ENCODE measurements around the gene DLX2. TPM values are rescaled to one million over a fixed set of nuclear protein-coding genes. Genes with fewer than 3 reads are reported as not detected.

DLX2 gene
- total and polyA plus RNA-seq, 2 of the 13 experiments (the other 11 are each of a cell fraction or from before 2014, with no cell fraction given): 0.07 to 0.15 TPM

DNA sequence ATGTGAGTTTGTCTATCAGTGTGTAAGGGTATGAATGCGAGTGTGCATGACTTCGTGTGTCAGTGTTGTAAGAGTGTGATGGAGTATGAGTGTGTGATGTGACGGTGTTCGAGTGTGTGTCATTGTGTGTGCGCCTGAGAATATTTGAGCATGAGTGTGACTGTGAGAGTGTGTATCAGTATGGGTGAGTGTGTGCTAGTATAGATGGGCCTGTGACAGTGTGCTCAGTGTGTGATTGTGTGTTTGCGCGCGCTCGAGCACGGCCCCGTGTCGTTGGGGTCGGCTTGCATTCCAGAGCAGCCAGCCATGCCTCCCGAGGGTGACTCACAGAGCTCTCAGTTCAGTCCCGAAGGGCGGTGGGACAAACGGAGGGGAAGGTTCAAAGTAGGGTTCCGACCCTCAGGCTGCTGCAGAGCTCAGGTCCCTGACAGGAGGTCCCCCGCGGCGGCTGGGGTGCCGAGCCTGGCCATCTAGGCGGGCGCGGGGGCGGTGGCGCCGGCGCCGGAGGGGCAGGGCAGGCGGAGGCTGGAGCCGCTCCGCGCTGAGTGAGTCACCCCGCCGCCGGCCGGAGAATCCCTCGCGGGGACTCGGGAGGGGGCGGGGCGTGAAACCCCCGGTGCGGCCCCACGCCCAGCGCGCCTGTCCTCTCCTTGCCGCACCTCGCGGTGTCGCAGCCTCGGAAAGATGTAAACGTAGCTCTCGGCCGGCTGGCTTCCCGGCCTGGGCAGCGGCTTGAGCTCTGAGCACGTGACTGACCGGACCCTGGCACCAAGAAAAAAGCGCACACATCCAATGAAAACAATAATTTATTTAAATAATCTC, 3.8 kb downstream of the DLX2 start (continued):
- TF ChIP-seq, protein P1, sequence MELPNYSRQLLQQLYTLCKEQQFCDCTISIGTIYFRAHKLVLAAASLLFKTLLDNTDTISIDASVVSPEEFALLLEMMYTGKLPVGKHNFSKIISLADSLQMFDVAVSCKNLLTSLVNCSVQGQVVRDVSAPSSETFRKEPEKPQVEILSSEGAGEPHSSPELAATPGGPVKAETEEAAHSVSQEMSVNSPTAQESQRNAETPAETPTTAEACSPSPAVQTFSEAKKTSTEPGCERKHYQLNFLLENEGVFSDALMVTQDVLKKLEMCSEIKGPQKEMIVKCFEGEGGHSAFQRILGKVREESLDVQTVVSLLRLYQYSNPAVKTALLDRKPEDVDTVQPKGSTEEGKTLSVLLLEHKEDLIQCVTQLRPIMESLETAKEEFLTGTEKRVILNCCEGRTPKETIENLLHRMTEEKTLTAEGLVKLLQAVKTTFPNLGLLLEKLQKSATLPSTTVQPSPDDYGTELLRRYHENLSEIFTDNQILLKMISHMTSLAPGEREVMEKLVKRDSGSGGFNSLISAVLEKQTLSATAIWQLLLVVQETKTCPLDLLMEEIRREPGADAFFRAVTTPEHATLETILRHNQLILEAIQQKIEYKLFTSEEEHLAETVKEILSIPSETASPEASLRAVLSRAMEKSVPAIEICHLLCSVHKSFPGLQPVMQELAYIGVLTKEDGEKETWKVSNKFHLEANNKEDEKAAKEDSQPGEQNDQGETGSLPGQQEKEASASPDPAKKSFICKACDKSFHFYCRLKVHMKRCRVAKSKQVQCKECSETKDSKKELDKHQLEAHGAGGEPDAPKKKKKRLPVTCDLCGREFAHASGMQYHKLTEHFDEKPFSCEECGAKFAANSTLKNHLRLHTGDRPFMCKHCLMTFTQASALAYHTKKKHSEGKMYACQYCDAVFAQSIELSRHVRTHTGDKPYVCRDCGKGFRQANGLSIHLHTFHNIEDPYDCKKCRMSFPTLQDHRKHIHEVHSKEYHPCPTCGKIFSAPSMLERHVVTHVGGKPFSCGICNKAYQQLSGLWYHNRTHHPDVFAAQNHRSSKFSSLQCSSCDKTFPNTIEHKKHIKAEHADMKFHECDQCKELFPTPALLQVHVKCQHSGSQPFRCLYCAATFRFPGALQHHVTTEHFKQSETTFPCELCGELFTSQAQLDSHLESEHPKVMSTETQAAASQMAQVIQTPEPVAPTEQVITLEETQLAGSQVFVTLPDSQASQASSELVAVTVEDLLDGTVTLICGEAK (IDR thresholded peaks at IDR 0.05): peak; percentile 54
- TF ChIP-seq, protein P1 (CRISPR knock-in tag; IDR thresholded peaks at IDR 0.05): no peak
- TF ChIP-seq, protein P2, sequence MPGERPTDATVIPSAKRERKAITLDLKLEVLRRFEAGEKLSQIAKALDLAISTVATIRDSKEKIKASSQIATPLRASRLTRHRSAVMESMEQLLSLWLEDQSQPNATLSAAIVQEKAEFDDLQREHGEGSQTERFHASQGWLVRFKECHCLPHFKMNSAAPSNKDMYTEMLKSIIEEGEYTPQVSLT (CRISPR knock-in tag; IDR thresholded peaks at IDR 0.05; ENCODE audit: borderline replicate concordance, low read depth): no peak
- TF ChIP-seq, protein P3, sequence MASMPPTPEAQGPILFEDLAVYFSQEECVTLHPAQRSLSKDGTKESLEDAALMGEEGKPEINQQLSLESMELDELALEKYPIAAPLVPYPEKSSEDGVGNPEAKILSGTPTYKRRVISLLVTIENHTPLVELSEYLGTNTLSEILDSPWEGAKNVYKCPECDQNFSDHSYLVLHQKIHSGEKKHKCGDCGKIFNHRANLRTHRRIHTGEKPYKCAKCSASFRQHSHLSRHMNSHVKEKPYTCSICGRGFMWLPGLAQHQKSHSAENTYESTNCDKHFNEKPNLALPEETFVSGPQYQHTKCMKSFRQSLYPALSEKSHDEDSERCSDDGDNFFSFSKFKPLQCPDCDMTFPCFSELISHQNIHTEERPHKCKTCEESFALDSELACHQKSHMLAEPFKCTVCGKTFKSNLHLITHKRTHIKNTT (CRISPR knock-in tag; IDR thresholded peaks at IDR 0.05): no peak
- TF ChIP-seq NRL (CRISPR knock-in tag; IDR thresholded peaks at IDR 0.05; ENCODE audit: borderline replicate concordance) (peak; percentile 61; the same call in 1 of the 2 replicates), MIER3 (CRISPR knock-in tag; IDR thresholded peaks at IDR 0.05; ENCODE audit: borderline replicate concordance) (no peak), ZNF260 (CRISPR knock-in tag; IDR thresholded peaks at IDR 0.05; ENCODE audit: borderline replicate concordance, low read depth) (no peak), KLF16 (CRISPR knock-in tag; IDR thresholded peaks at IDR 0.05) (0 out of 4 replicates have a peak, but pooled peaks of 1 of the 2 experiments have one; percentile 50), ZNF746 (CRISPR knock-in tag; IDR thresholded peaks at IDR 0.05) (peak; percentile 17; the same call in 1 of the 2 replicates), HNRNPL (IDR thresholded peaks at IDR 0.05; ENCODE audit: low read depth, low read length) (no peak), MTA1 (CRISPR knock-in tag; IDR thresholded peaks at IDR 0.05; ENCODE audit: borderline replicate concordance) (peak; percentile 26; the same call in 1 of the 2 replicates), YY1 (IDR thresholded peaks at IDR 0.05; ENCODE audit: insufficient read depth, insufficient replicate concordance, low read depth, low read length) (peak; percentile 22), ZNF703 (CRISPR knock-in tag; IDR thresholded peaks at IDR 0.05; ENCODE audit: borderline replicate concordance) (no peak), SYNCRIP (IDR thresholded peaks at IDR 0.05; ENCODE audit: insufficient read depth, low read depth, low read length) (no peak)
- TF ChIP-seq, protein P4, sequence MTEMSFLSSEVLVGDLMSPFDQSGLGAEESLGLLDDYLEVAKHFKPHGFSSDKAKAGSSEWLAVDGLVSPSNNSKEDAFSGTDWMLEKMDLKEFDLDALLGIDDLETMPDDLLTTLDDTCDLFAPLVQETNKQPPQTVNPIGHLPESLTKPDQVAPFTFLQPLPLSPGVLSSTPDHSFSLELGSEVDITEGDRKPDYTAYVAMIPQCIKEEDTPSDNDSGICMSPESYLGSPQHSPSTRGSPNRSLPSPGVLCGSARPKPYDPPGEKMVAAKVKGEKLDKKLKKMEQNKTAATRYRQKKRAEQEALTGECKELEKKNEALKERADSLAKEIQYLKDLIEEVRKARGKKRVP (CRISPR knock-in tag; IDR thresholded peaks at IDR 0.05): 0 out of 4 replicates have a peak, but pooled peaks of 1 of the 2 experiments have one; percentile 18
